Pulmonary artery endothelial cell (primary cell): ENCODE measurements around the gene HOXD3. TPM values are rescaled to one million over a fixed set of nuclear protein-coding genes. Genes with fewer than 3 reads are reported as not detected.
A peak's percentile ranks its signal among the peaks of the same experiment; 100 is the strongest.

ENCODE experiments used
- DNase-seq: peaks from one replicate; pipeline ENCODE4 v3.0.0-alpha.2; 2011; ENCODE audit warnings: low read depth, low spot score
- total RNA-seq: library from RNA; depleted of rRNA; stranded (reverse); fragments of >200 nt; gene quantifications from 2 replicates; pipeline ENCODE4 v1.2.3, GENCODE V29; 2014

The HOXD3 gene
- total RNA-seq = not detected in 2 replicates

DNA sequence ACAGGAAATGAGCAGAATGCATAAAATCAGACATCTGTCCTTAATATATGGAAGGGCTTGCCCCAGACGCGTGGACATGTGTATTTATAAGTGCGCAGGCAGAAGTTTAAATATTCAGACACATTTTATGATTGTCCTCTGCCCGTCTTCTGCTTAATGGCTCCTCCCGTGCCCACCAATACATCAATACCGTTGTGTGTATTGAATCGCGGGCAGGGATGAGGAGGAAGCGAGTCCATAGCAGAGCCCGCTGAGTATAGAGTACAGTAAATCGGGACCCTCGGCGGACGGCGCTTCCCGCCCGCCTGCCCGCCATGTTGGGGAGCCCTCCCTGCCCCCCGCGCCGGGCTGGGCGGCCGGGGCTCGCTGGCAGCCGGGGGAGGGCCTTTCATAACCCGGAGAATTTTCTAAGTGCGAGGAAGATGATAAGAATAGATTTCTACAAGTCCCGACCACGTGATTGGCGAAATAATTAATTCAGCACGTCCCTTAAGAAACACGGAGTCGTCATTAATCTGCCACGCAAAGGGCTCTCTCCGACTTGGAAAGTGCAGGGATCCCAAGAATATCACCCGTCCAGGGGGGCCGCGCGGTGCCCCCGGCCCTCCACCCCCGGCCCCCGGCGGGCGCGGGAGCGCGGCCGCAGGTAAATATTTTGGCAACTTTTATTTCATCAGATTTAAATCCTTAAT lies at the start of gene HOXD3:
HOXD3 (plus strand) TSS at position 501 of the 692 bp plus-strand sequence. CDS start 11,808 bp downstream, outside the sequence.
- DNase-seq = no peak

DNA sequence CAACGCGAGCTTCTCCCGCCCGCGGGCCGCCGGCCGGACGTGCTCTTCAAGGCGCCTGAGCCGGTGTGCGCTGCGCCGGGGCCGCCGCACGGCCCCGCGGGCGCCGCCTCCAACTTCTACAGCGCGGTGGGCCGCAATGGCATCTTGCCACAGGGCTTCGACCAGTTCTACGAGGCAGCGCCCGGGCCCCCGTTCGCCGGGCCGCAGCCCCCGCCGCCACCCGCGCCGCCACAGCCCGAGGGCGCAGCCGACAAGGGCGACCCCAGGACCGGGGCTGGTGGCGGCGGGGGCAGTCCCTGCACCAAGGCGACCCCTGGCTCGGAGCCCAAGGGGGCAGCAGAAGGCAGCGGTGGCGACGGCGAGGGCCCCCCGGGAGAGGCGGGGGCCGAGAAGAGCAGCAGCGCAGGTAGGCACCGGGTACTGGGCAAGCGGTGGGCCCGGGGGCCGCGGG lies 49.4 kb upstream of the HOXD3 start:
- no peak for DNase-seq

- no peak for DNase-seq
These were observed 47.8 kb upstream of the HOXD3 start for GRCh38 chr2:176109192-176109901.

- no peak for DNase-seq
These were observed 47.2 kb upstream of the HOXD3 start for GRCh38 chr2:176109946-176110345.

GRCh38 chr2:176110415-176111308 lies 46.4 kb upstream of the HOXD3 start:
- DNase-seq = no peak

DNA sequence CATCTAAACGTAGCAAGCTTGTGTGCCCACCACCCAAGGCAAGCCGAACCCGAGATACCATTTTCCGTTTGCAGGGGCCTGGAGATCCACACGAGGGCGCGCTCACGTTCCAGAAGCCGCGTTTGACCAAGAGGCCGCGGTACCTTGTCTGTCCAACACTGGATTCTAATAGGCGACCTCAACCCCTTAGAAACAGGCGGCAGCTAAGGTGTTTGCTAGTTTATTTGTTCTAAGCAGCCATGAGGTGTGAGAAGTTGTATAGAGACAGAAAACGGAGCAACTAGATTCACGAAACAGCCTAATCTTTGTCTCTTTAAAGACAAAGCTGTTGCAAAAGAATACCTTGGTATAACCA lies 45.8 kb upstream of the HOXD3 start:
- DNase-seq = peak; percentile 13

- no peak for DNase-seq
These were observed 45.2 kb upstream of the HOXD3 start for GRCh38 chr2:176111846-176112374.

GRCh38 chr2:176112375-176113302 lies 44.5 kb upstream of the HOXD3 start:
- no peak for DNase-seq

GRCh38 chr2:176114120-176114929 lies 42.8 kb upstream of the HOXD3 start:
- DNase-seq = no peak

- DNase-seq = no peak
These were observed 42.0 kb upstream of the HOXD3 start for GRCh38 chr2:176114930-176115625.

DNA sequence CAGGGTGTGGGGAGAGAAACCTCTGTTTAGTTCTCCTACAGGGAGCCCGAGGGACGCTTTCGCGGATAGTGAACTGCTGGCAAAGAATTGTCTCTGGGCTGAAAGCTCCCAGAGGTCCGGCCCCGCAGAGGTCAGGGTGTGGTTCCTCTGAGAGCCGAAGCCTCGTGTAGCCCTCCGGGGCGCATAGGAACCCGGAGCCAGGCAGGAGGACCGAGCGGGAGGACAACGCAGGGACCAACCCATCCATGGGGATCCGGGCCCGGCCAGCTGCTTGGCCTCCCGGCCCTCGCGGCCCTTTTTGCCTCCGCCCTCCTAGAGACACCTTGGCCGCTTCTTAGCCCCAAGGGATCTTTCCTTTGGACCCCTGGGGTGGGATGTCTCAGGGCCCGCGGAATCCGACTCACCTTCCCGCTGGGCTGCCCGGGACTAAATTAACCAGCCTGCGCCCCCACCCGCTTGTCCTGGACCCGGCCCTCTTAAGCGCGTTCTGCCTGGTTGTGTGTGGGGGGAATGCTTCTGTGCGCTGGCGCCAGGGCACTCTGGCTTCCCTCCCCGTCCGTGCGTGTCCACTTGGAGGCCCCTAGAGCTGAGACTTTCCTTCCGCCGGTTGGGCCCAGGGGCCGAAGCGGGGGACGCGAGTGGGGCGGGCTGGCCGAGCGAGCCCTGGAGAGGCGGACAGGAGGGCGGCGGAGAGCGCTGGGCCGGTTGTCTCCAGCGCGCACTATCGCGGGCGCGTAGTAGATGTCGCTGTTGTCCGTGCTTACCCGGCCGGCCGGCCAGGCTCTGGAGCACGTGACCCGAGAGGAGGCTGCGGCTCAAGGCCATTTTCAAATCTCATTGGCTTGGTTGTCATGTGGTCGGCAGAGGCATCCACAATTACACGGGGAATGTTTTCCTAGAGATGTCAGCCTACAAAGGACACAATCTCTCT lies 41.0 kb upstream of the HOXD3 start, which contains the start of gene HOXD10:
HOXD10 (plus strand) TSS at position 896 of the 931 bp plus-strand sequence. CDS start 56 bp downstream, outside the sequence.
- DNase-seq = no peak

GRCh38 chr2:176117162-176117822 lies 39.8 kb upstream of the HOXD3 start:
- no peak for DNase-seq

DNA sequence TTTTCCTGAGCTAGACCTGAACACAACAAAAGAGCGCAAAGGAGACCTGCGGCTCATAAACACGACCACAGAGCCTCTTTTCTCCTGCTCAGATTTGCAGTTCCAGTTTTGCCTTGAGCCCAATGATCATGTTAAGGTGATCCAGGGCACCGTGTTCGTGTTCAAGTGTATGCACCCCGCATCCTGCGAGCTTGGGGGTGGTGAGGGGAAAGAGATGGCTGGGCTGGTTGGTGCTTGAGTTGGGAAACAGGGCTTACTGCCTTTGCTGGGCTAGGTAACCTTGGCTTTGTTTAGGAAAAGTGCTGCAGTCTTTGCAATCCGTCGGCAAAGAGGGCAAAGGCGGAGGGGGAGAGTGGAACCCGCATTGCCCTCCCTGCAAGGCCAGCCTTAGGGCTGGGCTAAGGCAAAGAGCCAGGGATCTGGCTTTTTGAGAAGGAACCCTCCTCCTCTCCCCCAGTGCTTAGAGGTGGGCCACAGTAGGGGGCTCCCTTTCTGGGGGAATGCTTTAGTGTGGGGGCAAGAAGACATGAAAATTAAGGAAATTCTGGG lies 39.2 kb upstream of the HOXD3 start:
- DNase-seq = no peak

DNA sequence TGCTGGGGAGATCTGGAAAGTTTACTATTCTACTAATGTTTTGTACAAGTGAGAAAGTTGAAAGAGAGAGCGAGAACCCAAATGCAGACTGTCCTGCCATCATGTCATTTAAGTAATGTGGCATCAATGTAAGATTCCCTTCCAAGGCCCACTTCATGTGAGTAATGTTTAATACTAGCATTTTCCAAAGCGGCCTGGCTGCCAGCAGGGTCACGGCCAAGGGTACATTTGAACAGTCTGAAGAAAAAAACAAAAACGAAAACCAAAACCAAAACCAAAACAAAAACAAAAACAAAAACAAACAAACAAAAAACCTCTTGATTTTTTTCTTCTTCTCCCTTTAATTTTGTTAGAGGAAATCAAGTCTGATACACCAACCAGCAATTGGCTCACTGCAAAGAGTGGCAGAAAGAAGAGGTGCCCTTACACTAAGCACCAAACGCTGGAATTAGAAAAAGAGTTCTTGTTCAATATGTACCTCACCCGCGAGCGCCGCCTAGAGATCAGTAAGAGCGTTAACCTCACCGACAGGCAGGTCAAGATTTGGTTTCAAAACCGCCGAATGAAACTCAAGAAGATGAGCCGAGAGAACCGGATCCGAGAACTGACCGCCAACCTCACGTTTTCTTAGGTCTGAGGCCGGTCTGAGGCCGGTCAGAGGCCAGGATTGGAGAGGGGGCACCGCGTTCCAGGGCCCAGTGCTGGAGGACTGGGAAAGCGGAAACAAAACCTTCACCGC lies 38.3 kb upstream of the HOXD3 start:
- no peak for DNase-seq

DNA sequence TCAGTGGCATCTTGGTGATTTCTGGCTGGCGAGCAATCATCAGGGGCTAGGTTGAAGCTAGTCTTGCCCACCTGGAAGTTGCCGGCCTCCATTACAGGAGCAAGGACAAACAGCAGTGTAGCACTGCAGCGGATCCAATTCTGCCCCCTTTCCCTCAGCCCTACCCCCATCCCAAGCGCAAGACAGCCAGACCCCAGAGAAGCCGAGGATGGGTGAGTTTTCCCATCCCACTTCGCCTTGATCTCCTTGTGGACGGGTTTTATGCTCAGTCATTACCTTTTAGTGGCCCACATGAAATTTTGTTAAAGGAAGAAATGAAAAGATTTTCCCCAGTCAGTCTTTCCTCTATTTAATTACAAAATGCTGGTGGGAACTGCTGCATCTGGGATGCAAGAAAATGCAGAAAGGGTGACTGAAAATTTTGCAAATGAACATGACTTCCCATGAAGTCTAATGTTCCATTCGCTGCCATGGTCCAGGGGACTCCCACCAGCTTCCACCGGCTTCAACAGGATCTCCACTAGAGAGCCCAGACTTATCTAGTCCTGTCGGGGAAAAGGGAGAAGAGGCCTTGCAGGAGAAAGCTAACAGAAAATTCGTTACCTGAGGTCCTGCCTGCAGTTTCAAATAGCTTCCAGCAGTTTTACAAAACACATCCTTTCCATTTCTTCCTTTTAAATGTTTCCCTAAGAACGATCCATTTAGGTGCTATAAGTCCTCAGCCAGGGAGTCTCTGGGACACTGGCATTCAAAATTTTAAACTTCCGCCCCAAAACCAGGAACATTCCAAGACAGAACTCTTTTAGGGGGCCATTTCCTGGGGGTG lies 36.5 kb upstream of the HOXD3 start:
- DNase-seq = no peak
